Esophagus (tissue), 2 donors: ENCODE measurements around the gene COMMD9. TPM values are rescaled to one million over a fixed set of nuclear protein-coding genes. Genes with fewer than 3 reads are reported as not detected.

Experiments
- H3K27ac ChIP-seq, 2 donors: one replicate each; pipeline ENCODE4 v1.5.1; 2013; ENCODE audit warnings: low read depth in 2 of 2, mild to moderate bottlenecking in 2 of 2, inconsistent platforms in 1 of 2, low read length in 1 of 2, moderate library complexity in 1 of 2
- H3K27me3 ChIP-seq, 2 donors: one replicate each; pipeline ENCODE4 v1.6.1; 2013; ENCODE audit warnings: low read length in 2 of 2, control low read depth in 1 of 2, mild to moderate bottlenecking in 1 of 2; ENCODE audit not compliant: insufficient read depth in 2 of 2, control insufficient read depth in 1 of 2
- H3K36me3 ChIP-seq, 2 donors: one replicate each; pipeline ENCODE4 v1.6.1; 2013; ENCODE audit warnings: low read length in 1 of 2; ENCODE audit not compliant: control insufficient read depth in 2 of 2, insufficient read depth in 2 of 2
- H3K4me1 ChIP-seq, 2 donors: one replicate each; pipeline ENCODE4 v1.6.1; 2013; ENCODE audit warnings: low read length in 1 of 2; ENCODE audit not compliant: control insufficient read depth in 2 of 2, insufficient read depth in 2 of 2
- H3K4me3 ChIP-seq, 2 donors: one replicate each; pipeline ENCODE4 v1.5.1; 2013; ENCODE audit warnings: low read length in 2 of 2, mild to moderate bottlenecking in 2 of 2, low read depth in 1 of 2, moderate library complexity in 1 of 2
- H3K9me3 ChIP-seq, 2 donors: one replicate each; pipeline ENCODE4 v1.6.1; 2013; ENCODE audit warnings: mild to moderate bottlenecking in 2 of 2, low read depth in 1 of 2, low read length in 1 of 2, moderate library complexity in 1 of 2; ENCODE audit not compliant: control insufficient read depth in 2 of 2, insufficient read depth in 1 of 2
- WGBS, 2 donors: extraction: QIAGEN DNeasy Blood & Tissue Kit; methylation state at CpG; one replicate each; pipeline ENCODE4 v1.1.7; 2013; 5-methylcytosine and 5-hydroxymethylcytosine counted together
- polyA plus RNA-seq, 2 donors: library from polyadenylated mRNA; stranded (reverse); fragments of 200-250 nt; gene quantifications; one replicate each; pipeline ENCODE4 v1.2.3, GENCODE V29; 2013
- donor health status: healthy with polysubstance abuse.
- donor health status: Bipolar disorder and iron deficiency.

The COMMD9 gene
- polyA plus RNA-seq, 2 donors, result 21.0 to 33.5 TPM

DNA sequence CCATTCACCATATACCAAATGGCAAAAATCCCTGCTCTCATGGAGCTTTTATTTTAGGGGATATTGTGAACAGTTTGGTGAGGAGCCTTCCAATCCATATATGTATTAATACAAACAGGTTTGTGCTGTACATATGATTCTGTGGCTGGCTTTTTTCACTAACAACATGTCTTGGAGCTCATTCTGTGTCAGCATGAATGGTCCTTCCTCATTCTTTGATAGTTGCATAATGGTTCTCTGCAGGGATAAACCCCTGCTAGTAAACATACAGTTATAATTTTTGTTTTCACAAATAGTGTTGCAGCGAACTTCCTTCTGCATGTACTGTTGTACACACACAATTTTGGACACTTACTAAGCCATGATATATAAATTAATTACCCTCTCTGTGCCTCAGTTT, 15.1 kb upstream of the COMMD9 start:
- Histone ChIP-seq H3K36me3 (no peaks in the 10 kb centered on the region), H3K4me1 (no peaks in the 10 kb centered on the region), H3K4me3 (no peak overlapping the region), H3K27me3 (no peaks in the 10 kb centered on the region), H3K27ac (no peak overlapping the region), H3K9me3 (no peaks in the 10 kb centered on the region)
- WGBS, 2 donors, result 63 to 69% methylated on average over 1 of the region's 1 CpG

- Histone ChIP-seq H3K4me1 (no peaks in the 10 kb centered on the region), H3K36me3 (no peaks in the 10 kb centered on the region), H3K9me3 (peaks cover 0 to 2% of the 10 kb centered on the region in 2 donors), H3K27me3 (no peaks in the 10 kb centered on the region), H3K27ac (no peak overlapping the region), H3K4me3 (no peak overlapping the region)
- WGBS, 2 donors, result 16 to 20% methylated on average over 3 of the region's 3 CpGs
Measured at GRCh38 chr11:36300650-36301049, 11.4 kb upstream of the COMMD9 start.

GRCh38 chr11:36296884-36297543, 7.8 kb upstream of the COMMD9 start:
- WGBS, 2 donors, result 76 to 81% methylated on average over 8 of the region's 8 CpGs
- H3K27ac ChIP-seq, result no peak overlapping the region

DNA sequence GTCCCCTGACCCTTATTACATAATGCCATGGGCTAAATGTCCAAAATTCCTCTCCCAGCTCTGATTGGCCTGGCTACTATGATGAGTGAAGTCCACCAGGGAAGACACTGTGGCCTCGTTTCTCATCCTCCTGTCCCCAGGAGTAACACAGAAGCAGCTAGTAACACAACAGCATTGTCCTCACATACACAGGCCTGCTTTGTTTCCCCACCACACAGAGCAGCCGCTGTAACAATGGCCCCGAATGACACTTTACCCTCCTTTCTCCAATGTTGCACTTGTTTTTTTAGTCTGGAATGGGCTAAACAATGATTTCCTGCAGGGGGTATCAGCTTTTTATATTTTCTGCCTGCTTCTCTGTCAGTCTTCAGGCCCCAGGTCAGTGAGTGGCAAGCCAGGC, 6.7 kb upstream of the COMMD9 start, which contains the start of gene PRR5L:
TSS of gene PRR5L (plus strand) at position 363 of the 400 bp plus-strand sequence. CDS start 104,834 bp downstream, outside the sequence.
- 86 to 91% methylated on average over 3 of the region's 3 CpGs for WGBS, 2 donors

More at GRCh38 chr11:36296884-36297543, 7.8 kb upstream of the COMMD9 start:
- Histone ChIP-seq H3K27me3 (no peaks in the 10 kb centered on the region), H3K36me3 (no peaks in the 10 kb centered on the region), H3K4me3 (no peak overlapping the region), H3K4me1 (no peaks in the 10 kb centered on the region), H3K9me3 (peaks cover 0 to 2% of the 10 kb centered on the region in 2 donors)

GRCh38 chr11:36292311-36292722, 3.1 kb upstream of the COMMD9 start:
- no peak overlapping the region for H3K27ac ChIP-seq
- WGBS, 2 donors, result 24 to 25% methylated on average over 4 of the region's 4 CpGs
- no peaks in the 10 kb centered on the region for H3K9me3 ChIP-seq
- H3K36me3 ChIP-seq, result no peaks in the 10 kb centered on the region
- H3K4me1 ChIP-seq, result peaks cover 0 to 3% of the 10 kb centered on the region in 2 donors
- H3K4me3 ChIP-seq, result no peak overlapping the region
- no peaks in the 10 kb centered on the region for H3K27me3 ChIP-seq

More for the DNA sequence above, 6.7 kb upstream of the COMMD9 start, which contains the start of gene PRR5L:
- no peaks in the 10 kb centered on the region for H3K36me3 ChIP-seq
- no peaks in the 10 kb centered on the region for H3K4me1 ChIP-seq
- no peak within 1 kb of the TSS for H3K4me3 ChIP-seq
- H3K9me3 ChIP-seq, result peaks cover 0 to 2% of the 10 kb centered on the region in 2 donors
- H3K27ac ChIP-seq, result no peak within 1 kb of the TSS
- no peaks in the 10 kb centered on the region for H3K27me3 ChIP-seq

DNA sequence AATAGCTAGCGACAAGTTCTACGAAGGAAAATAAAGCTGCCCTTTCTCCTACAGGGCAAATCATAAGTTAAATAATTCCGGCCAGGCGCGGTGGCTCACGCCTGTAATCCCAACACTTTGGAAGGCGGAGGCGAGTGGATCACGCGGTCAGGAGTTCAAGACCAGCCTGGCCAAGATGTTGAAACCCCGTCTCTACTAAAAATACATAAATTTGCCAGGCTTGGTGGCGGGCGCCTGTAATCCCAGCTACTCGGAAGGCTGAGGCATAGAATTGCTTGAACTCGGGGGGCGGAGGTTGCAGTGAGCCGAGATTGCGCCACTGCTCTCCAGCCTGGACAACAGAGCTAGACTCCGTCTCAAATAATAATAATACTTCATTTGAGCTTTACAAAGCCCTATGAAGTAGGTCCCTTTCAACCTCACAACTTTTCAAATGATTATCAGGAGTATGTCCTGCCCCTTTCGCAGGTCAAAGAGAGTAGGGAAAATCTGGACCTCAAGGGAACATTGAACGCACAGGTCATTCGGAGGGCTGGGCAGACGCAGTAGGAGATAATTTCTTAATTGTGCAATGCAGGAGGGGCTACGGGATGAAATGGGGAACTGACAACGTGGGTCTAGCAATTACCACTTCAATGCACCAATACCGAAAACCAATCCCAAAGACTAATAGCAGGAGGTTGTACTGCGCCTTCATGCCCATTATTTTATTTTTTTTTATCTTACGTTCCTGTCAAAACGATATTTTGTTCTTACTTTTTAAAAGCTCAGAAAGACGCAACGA, 590 bp downstream of the COMMD9 start:
- WGBS, 2 donors, result 38 to 40% methylated on average over 31 of the region's 31 CpGs
- Histone ChIP-seq H3K36me3 (no peaks in the 10 kb centered on the region), H3K4me1 (peaks cover 0 to 3% of the 10 kb centered on the region in 2 donors), H3K9me3 (no peaks in the 10 kb centered on the region), H3K4me3 (peak overlapping the region; percentile 65 to 90), H3K27ac (peak overlapping the region in 1 of 2 donors; percentile 58), H3K27me3 (no peaks in the 10 kb centered on the region)

DNA sequence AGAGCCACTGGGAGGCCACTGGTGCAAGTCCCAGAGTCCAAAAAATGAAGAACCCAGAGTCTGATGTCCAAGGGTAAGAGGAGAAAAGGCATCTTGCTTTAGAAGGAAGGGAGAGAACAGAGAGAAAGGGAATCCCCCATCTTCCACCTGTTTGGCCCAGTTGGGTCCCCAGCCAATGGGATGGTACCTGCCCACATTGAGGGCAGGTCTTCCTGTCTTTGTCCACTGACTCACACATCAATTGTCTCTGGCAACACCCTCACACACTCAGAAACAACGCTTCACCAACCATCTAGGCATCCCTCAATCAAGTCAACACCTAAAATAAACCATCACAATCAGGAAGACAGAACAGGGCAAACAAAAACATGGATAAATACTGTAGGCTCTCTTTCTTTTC, 6.3 kb downstream of the COMMD9 start:
- H3K4me3 ChIP-seq, result no peak overlapping the region
- no peaks in the 10 kb centered on the region for H3K4me1 ChIP-seq
- H3K27ac ChIP-seq, result no peak overlapping the region
- 72 to 81% methylated on average over 1 of the region's 1 CpG for WGBS, 2 donors
- peaks cover 3 to 7% of the 10 kb centered on the region in 2 donors for H3K36me3 ChIP-seq
- H3K9me3 ChIP-seq, result no peaks in the 10 kb centered on the region
- no peaks in the 10 kb centered on the region for H3K27me3 ChIP-seq

- Histone ChIP-seq H3K27me3 (no peaks in the 10 kb centered on the region), H3K4me1 (no peaks in the 10 kb centered on the region), H3K27ac (no peak overlapping the region), H3K36me3 (peaks cover 3 to 7% of the 10 kb centered on the region in 2 donors), H3K4me3 (no peak overlapping the region), H3K9me3 (no peaks in the 10 kb centered on the region)
- 85 to 91% methylated on average over 4 of the region's 4 CpGs for WGBS, 2 donors
Measured at GRCh38 chr11:36281850-36282249, 7.4 kb downstream of the COMMD9 start.

DNA sequence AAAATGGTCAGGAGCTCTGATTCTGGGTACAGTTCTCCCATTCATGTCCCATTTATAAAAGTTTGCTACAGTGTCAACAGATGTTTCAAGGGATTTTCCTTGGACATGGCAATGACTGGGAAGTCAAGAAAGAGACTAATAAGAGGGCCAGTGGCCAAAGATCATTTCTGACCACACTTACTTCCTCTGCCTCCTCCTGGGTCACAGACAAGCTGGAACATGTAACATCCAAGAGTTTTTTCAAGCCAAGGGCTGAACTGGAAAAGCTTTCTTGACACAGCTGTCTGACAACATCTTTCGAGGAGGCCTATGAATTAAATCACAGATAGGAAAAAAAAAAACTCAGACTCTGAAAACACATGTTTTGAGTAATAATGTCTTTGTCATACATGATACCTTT, 8.7 kb downstream of the COMMD9 start:
- Histone ChIP-seq H3K36me3 (peaks cover 3 to 10% of the 10 kb centered on the region in 2 donors), H3K27ac (no peak overlapping the region), H3K4me1 (no peaks in the 10 kb centered on the region), H3K27me3 (no peaks in the 10 kb centered on the region), H3K9me3 (no peaks in the 10 kb centered on the region), H3K4me3 (no peak overlapping the region)
- WGBS, 2 donors, result 46 to 62% methylated on average over 1 of the region's 1 CpG
